HK-2 (cell line): ENCODE data around the gene CIRBP.
"Not testable (repeated sequence)": the region's sequence is repeated elsewhere in the genome, so short reads cannot be mapped to it uniquely, and the experiment has no call there.

Experiments used
- DNase-seq: peaks from one replicate; pipeline ENCODE4 v3.0.0-alpha.2; 2018; ENCODE audit not compliant: unreplicated experiment

CIRBP gene

GRCh38 chr19:1308718-1309117 is 39.6 kb downstream of the CIRBP start:
- no peak for DNase-seq

GRCh38 chr19:1309977-1310852 is 41.1 kb downstream of the CIRBP start:
- no peak for DNase-seq

GRCh38 chr19:1310853-1311180 is 41.7 kb downstream of the CIRBP start:
- no peak for DNase-seq

- no peak for DNase-seq
These were observed 42.5 kb downstream of the CIRBP start for GRCh38 chr19:1311543-1312091.

GRCh38 chr19:1312767-1313694 is 43.9 kb downstream of the CIRBP start:
- DNase-seq = peak; percentile 73

- no peak for DNase-seq
These were observed 44.8 kb downstream of the CIRBP start for GRCh38 chr19:1313695-1314613.

GRCh38 chr19:1315470-1316166 is 46.5 kb downstream of the CIRBP start:
- peak; percentile 42 for DNase-seq

- no peak for DNase-seq
These were observed 47.3 kb downstream of the CIRBP start for GRCh38 chr19:1316466-1316865.

- DNase-seq = no peak
These were observed 48.3 kb downstream of the CIRBP start for GRCh38 chr19:1317274-1318003.

GRCh38 chr19:1318678-1319471 is 49.7 kb downstream of the CIRBP start:
- DNase-seq = no peak

GRCh38 chr19:1320282-1320650 is 51.1 kb downstream of the CIRBP start:
- not testable (repeated sequence) for DNase-seq

GRCh38 chr19:1321539-1321938 is 52.4 kb downstream of the CIRBP start:
- DNase-seq = no peak

- no peak for DNase-seq
These were observed 53.3 kb downstream of the CIRBP start for GRCh38 chr19:1322198-1322981.

- no peak for DNase-seq
These were observed 55.2 kb downstream of the CIRBP start for GRCh38 chr19:1324249-1324805.
